SK-N-MC (cell line): ENCODE results near the gene EPN2.

Experiments used
- DNase-seq: peaks from one replicate; pipeline ENCODE4 v3.0.0-alpha.2; 2011; ENCODE audit warnings: low read depth, low spot score
- H3K27ac ChIP-seq: fragments of 200-600 bp; sonication (generic); 2 replicates; pipeline ENCODE4 v1.5.1; 2016; ENCODE audit warnings: mixed run types
- H3K36me3 ChIP-seq: fragments of 200-600 bp; sonication (generic); 2 replicates; pipeline ENCODE4 v1.6.1; 2017; ENCODE audit warnings: antibody characterized with exemption, low read length, mixed read lengths; ENCODE audit not compliant: insufficient read depth
- H3K4me3 ChIP-seq: fragments of 200-600 bp; sonication (generic); 2 replicates; pipeline ENCODE4 v1.5.1; 2016
- H3K9ac ChIP-seq: fragments of 200-600 bp; sonication (generic); 2 replicates; pipeline ENCODE4 v1.8.0; 2017; ENCODE audit warnings: mixed run types, mixed read lengths; ENCODE audit not compliant: insufficient read length
- H3K9me3 ChIP-seq: fragments of 200-600 bp; sonication (generic); 2 replicates; pipeline ENCODE4 v1.6.1; 2017; ENCODE audit warnings: low read depth, mild to moderate bottlenecking, antibody characterized with exemption, low read length, moderate library complexity, mixed read lengths
- EZH2 ChIP-seq: fragments of 200-600 bp; sonication (generic); IDR thresholded peaks from one replicate; pipeline ENCODE4 v1.6.1; 2017; ENCODE audit warnings: antibody characterized with exemption
- FOXP2 ChIP-seq: optimal IDR thresholded peaks from 2 replicates; pipeline ENCODE3; 2011; ENCODE audit warnings: mild to moderate bottlenecking, moderate library complexity; ENCODE audit not compliant: insufficient read depth; ENCODE audit errors: extremely low read length, control extremely low read depth
- POLR2AphosphoS5 ChIP-seq: IDR thresholded peaks from 2 replicates; pipeline ENCODE4 v1.6.1; 2012; ENCODE audit warnings: mild to moderate bottlenecking, low read depth, low read length, borderline replicate concordance

EPN2 gene

GRCh38 chr17:19354748-19355147 is 117.6 kb downstream of the EPN2 start:
- Histone ChIP-seq H3K9ac (no peak overlapping the region), H3K36me3 (no peaks in the 10 kb centered on the region), H3K9me3 (no peaks in the 10 kb centered on the region), H3K4me3 (no peak overlapping the region), H3K27ac (no peak overlapping the region)
- TF ChIP-seq EZH2 (no peak), POLR2AphosphoS5 (no peak), FOXP2 (no peak)
- DNase-seq: no peak

GRCh38 chr17:19357351-19357750 is 120.2 kb downstream of the EPN2 start:
- H3K27ac ChIP-seq: no peak overlapping the region

GRCh38 chr17:19357761-19358160 is 120.6 kb downstream of the EPN2 start:
- Histone ChIP-seq H3K9ac (no peak overlapping the region), H3K36me3 (no peaks in the 10 kb centered on the region), H3K9me3 (no peaks in the 10 kb centered on the region), H3K4me3 (no peak overlapping the region), H3K27ac (no peak overlapping the region)
- TF ChIP-seq POLR2AphosphoS5 (no peak), FOXP2 (no peak), EZH2 (no peak)
- DNase-seq: no peak

More at GRCh38 chr17:19357351-19357750, 120.2 kb downstream of the EPN2 start:
- Histone ChIP-seq H3K36me3 (no peaks in the 10 kb centered on the region), H3K9me3 (no peaks in the 10 kb centered on the region), H3K9ac (no peak overlapping the region), H3K4me3 (no peak overlapping the region)
- no peak for TF ChIP-seq FOXP2
- no peak for TF ChIP-seq EZH2
- no peak for DNase-seq

- Histone ChIP-seq H3K9me3 (no peaks in the 10 kb centered on the region), H3K4me3 (no peak overlapping the region), H3K27ac (no peak overlapping the region), H3K9ac (no peak overlapping the region), H3K36me3 (no peaks in the 10 kb centered on the region)
- TF ChIP-seq POLR2AphosphoS5 (no peak), FOXP2 (no peak), EZH2 (no peak)
- DNase-seq: no peak
These were observed 122.0 kb downstream of the EPN2 start for GRCh38 chr17:19359151-19359550.

- Histone ChIP-seq H3K9ac (no peak overlapping the region), H3K27ac (no peak overlapping the region), H3K4me3 (no peak overlapping the region), H3K9me3 (no peaks in the 10 kb centered on the region), H3K36me3 (no peaks in the 10 kb centered on the region)
- no peak for TF ChIP-seq FOXP2
- no peak for TF ChIP-seq POLR2AphosphoS5
- no peak for TF ChIP-seq EZH2
- no peak for DNase-seq
These were observed 122.7 kb downstream of the EPN2 start for GRCh38 chr17:19359856-19360255.

- DNase-seq: no peak
- no peak overlapping the region for H3K4me3 ChIP-seq
- no peak overlapping the region for H3K27ac ChIP-seq
- TF ChIP-seq EZH2 (no peak), POLR2AphosphoS5 (no peak), FOXP2 (no peak)
- H3K36me3 ChIP-seq: no peaks in the 10 kb centered on the region
- no peak overlapping the region for H3K9ac ChIP-seq
- H3K9me3 ChIP-seq: no peaks in the 10 kb centered on the region
These were observed 123.6 kb downstream of the EPN2 start for GRCh38 chr17:19360772-19361171.

- Histone ChIP-seq H3K27ac (no peak overlapping the region), H3K4me3 (no peak overlapping the region), H3K9ac (peak overlapping the region; percentile 76), H3K9me3 (no peaks in the 10 kb centered on the region), H3K36me3 (no peaks in the 10 kb centered on the region)
- TF ChIP-seq POLR2AphosphoS5 (no peak), EZH2 (no peak), FOXP2 (no peak)
- no peak for DNase-seq
These were observed 124.2 kb downstream of the EPN2 start for GRCh38 chr17:19361326-19361725.

GRCh38 chr17:19361944-19362276 is 124.7 kb downstream of the EPN2 start:
- Histone ChIP-seq H3K9ac (peak overlapping the region; percentile 76), H3K9me3 (no peaks in the 10 kb centered on the region), H3K4me3 (peak overlapping the region; percentile 97), H3K36me3 (no peaks in the 10 kb centered on the region), H3K27ac (no peak overlapping the region)
- DNase-seq: no peak
- TF ChIP-seq FOXP2 (no peak), POLR2AphosphoS5 (no peak), EZH2 (no peak)
